H1 (cell line): ENCODE results near the gene SPPL3. TPM values are rescaled to one million over a fixed set of nuclear protein-coding genes. Genes with fewer than 3 reads are reported as not detected.

Source experiments
- CTCF ChIA-PET: fragments of 300-600 bp; sonication (Branson Sonifier 250); formaldehyde crosslinking; loops from one replicate; lab custom pipeline; 2021; ENCODE audit not compliant: partially characterized antibody; lab: Charles Lee
- POLR2A ChIA-PET: fragments of 300-600 bp; sonication (Branson Sonifier 250); formaldehyde crosslinking; loops from one replicate; lab custom pipeline; 2021; ENCODE audit warnings: inconsistent platforms; ENCODE audit not compliant: partially characterized antibody; lab: Charles Lee
- DNase-seq, 2 experiments: peaks; one replicate each; pipeline versions ENCODE4 v3.0.0 to v3.0.0-alpha.2; 2010 to 2022; ENCODE audit warnings: low spot score in 2 of 2, low read depth in 1 of 2, mixed read lengths in 1 of 2
- FAIRE-seq: peaks from 2 replicates; lab custom pipeline; 2011; peaks lifted over from hg19 to GRCh38; lab: Jason Lieb, UNC
- H2AFZ ChIP-seq: 2 replicates; pipeline ENCODE4 v1.8.1; 2012; ENCODE audit warnings: low read length, inconsistent platforms
- H2AK5ac ChIP-seq: 2 replicates; pipeline ENCODE4 v1.6.1; 2013; ENCODE audit warnings: low read depth, low read length
- H2BK120ac ChIP-seq: replicated peaks from 2 replicates; pipeline ENCODE3; 2013; ENCODE audit warnings: low read depth, low read length, inconsistent platforms
- H2BK12ac ChIP-seq: 2 replicates; pipeline ENCODE4 v1.6.1; 2013; ENCODE audit warnings: low read depth, low read length
- H2BK15ac ChIP-seq: 2 replicates; pipeline ENCODE4 v1.6.1; 2013; ENCODE audit warnings: low read length
- H2BK20ac ChIP-seq: 2 replicates; pipeline ENCODE4 v1.6.1; 2013; ENCODE audit warnings: low read length
- H2BK5ac ChIP-seq: 2 replicates; pipeline ENCODE4 v1.6.1; 2013; ENCODE audit warnings: low read depth, low read length
- H3K14ac ChIP-seq: 2 replicates; pipeline ENCODE4 v1.6.1; 2013; ENCODE audit warnings: inconsistent platforms; ENCODE audit not compliant: insufficient read length
- H3K18ac ChIP-seq: 2 replicates; pipeline ENCODE4 v1.6.1; 2013; ENCODE audit warnings: low read length; ENCODE audit errors: extremely low read depth
- H3K23ac ChIP-seq: 2 replicates; pipeline ENCODE4 v1.6.1; 2013; ENCODE audit warnings: inconsistent platforms; ENCODE audit not compliant: insufficient read length
- H3K23me2 ChIP-seq: 2 replicates; pipeline ENCODE4 v1.6.1; 2013; ENCODE audit warnings: low read depth, low read length
- H3K27ac ChIP-seq: 2 replicates; pipeline ENCODE4 v1.6.1; 2011; ENCODE audit warnings: low read depth, low read length, inconsistent platforms
- H3K27me3 ChIP-seq, 4 experiments: replicated peaks in 1 of 4; 1 replicate in 1 of 4; 2 replicates in 3 of 4; pipeline versions ENCODE4 v1.6.1 to v1.8.1; 2011 to 2013; ENCODE audit warnings: low read length in 3 of 4, mild to moderate bottlenecking in 3 of 4, inconsistent platforms in 2 of 4, mixed read lengths in 2 of 4, moderate library complexity in 1 of 4; ENCODE audit not compliant: control insufficient read depth in 3 of 4, insufficient read depth in 3 of 4; ENCODE audit errors: extremely low read depth in 1 of 4
- H3K36me3 ChIP-seq, 4 experiments: 2 replicates each; pipeline versions ENCODE4 v1.6.1 to v1.8.1; 2011 to 2013; ENCODE audit warnings: mild to moderate bottlenecking in 4 of 4, low read length in 3 of 4, moderate library complexity in 2 of 4, control low read depth in 1 of 4, inconsistent platforms in 1 of 4; ENCODE audit not compliant: insufficient read depth in 4 of 4, control insufficient read depth in 2 of 4
- H3K4ac ChIP-seq: replicated peaks from 2 replicates; pipeline ENCODE3; 2013; ENCODE audit warnings: low read length, low read depth, mixed read lengths, inconsistent platforms; ENCODE audit not compliant: insufficient read length
- H3K4me1 ChIP-seq, 4 experiments: replicated peaks in 1 of 4; 1 replicate in 1 of 4; 2 replicates in 3 of 4; pipeline versions ENCODE4 v1.6.1 to v1.8.1; 2011 to 2013; ENCODE audit warnings: low read length in 3 of 4, inconsistent platforms in 2 of 4, mixed read lengths in 1 of 4; ENCODE audit not compliant: insufficient read depth in 4 of 4, control insufficient read depth in 3 of 4
- H3K4me2 ChIP-seq, 2 experiments: 2 replicates each; pipeline versions ENCODE4 v1.6.1 to v1.8.1; 2011 to 2013; ENCODE audit warnings: low read depth in 2 of 2, low read length in 2 of 2, control low read depth in 1 of 2, inconsistent platforms in 1 of 2, mild to moderate bottlenecking in 1 of 2; ENCODE audit not compliant: insufficient read depth in 1 of 2
- H3K4me3 ChIP-seq, 4 experiments: fragments of 200-600, 300-600 bp in 1 of 4; sonication (generic), shearing (Covaris generic), sonication (Bioruptor Twin) in 1 of 4; 2 replicates each; pipeline versions ENCODE4 v1.5.1 to v1.8.1; 2011 to 2016; ENCODE audit warnings: low read length in 4 of 4, low read depth in 3 of 4, control low read depth in 2 of 4, inconsistent platforms in 2 of 4, mild to moderate bottlenecking in 2 of 4, mixed read lengths in 1 of 4, moderate library complexity in 1 of 4; ENCODE audit not compliant: insufficient read depth in 2 of 4; ENCODE audit errors: extremely low read depth in 1 of 4
- H3K56ac ChIP-seq: replicated peaks from 2 replicates; pipeline ENCODE3; 2013; ENCODE audit warnings: low read depth, mild to moderate bottlenecking, mixed read lengths, low read length, inconsistent platforms; ENCODE audit not compliant: insufficient read length
- H3K79me1 ChIP-seq: 2 replicates; pipeline ENCODE4 v1.6.1; 2013; ENCODE audit warnings: low read depth, low read length, control low read depth
- H3K79me2 ChIP-seq, 2 experiments: 2 replicates each; pipeline versions ENCODE4 v1.6.1 to v1.8.1; 2012 to 2013; ENCODE audit warnings: low read length in 2 of 2, mild to moderate bottlenecking in 2 of 2, inconsistent platforms in 1 of 2; ENCODE audit not compliant: insufficient read depth in 2 of 2, control insufficient read depth in 1 of 2
- H3K9ac ChIP-seq, 4 experiments: replicated peaks in 1 of 4; 1 replicate in 1 of 4; 2 replicates in 3 of 4; pipeline versions ENCODE4 v1.6.1 to v1.8.1; 2011 to 2013; ENCODE audit warnings: low read depth in 3 of 4, low read length in 3 of 4, control low read depth in 2 of 4, mild to moderate bottlenecking in 2 of 4, moderate library complexity in 2 of 4, inconsistent platforms in 1 of 4; ENCODE audit errors: extremely low read depth in 1 of 4
- H3K9me3 ChIP-seq, 2 experiments: 2 replicates each; pipeline versions ENCODE4 v1.6.1 to v1.8.1; 2012 to 2013; ENCODE audit warnings: mild to moderate bottlenecking in 2 of 2, moderate library complexity in 2 of 2, control low read depth in 1 of 2, inconsistent platforms in 1 of 2, low read depth in 1 of 2, low read length in 1 of 2, mixed read lengths in 1 of 2; ENCODE audit not compliant: insufficient read depth in 2 of 2
- H4K20me1 ChIP-seq, 2 experiments: replicated peaks in 1 of 2; 2 replicates each; pipeline versions ENCODE3 to v1.8.1; 2011 to 2013; ENCODE audit warnings: inconsistent platforms in 2 of 2, low read length in 2 of 2, mild to moderate bottlenecking in 1 of 2; ENCODE audit not compliant: insufficient read depth in 2 of 2, control insufficient read depth in 1 of 2
- H4K5ac ChIP-seq: 2 replicates; pipeline ENCODE4 v1.6.1; 2013; ENCODE audit warnings: low read length, low read depth, mixed read lengths, inconsistent platforms; ENCODE audit not compliant: insufficient read length
- H4K8ac ChIP-seq: 2 replicates; pipeline ENCODE4 v1.8.0; 2013; ENCODE audit warnings: mild to moderate bottlenecking, moderate library complexity, low read length, inconsistent platforms; ENCODE audit not compliant: insufficient read depth; ENCODE audit errors: extremely low read depth
- H4K91ac ChIP-seq: replicated peaks from 2 replicates; pipeline ENCODE3; 2013; ENCODE audit warnings: low read length, mixed read lengths, inconsistent platforms; ENCODE audit not compliant: insufficient read length
- BACH1 ChIP-seq: IDR thresholded peaks from 2 replicates; pipeline ENCODE4 v1.6.1; 2012; ENCODE audit warnings: low read length, improper control_type of control experiment
- MAFK ChIP-seq: IDR thresholded peaks from 2 replicates; pipeline ENCODE4 v1.6.1; 2012; ENCODE audit warnings: low read depth, mild to moderate bottlenecking, improper control_type of control experiment, low read length
- TEAD4 ChIP-seq: IDR thresholded peaks from 2 replicates; pipeline ENCODE4 v1.6.1; 2012; ENCODE audit warnings: low read depth, low read length, inconsistent platforms, mixed read lengths
- WGBS, 2 experiments: shearing (Covaris generic) in 1 of 2; methylation state at CpG; one replicate each; pipeline versions ENCODE4 v1.1.6 to v1.1.7; 2013 to 2015; ENCODE audit warnings: low lambda C conversion rate in 2 of 2, mixed read lengths in 2 of 2, inconsistent platforms in 1 of 2, low coverage in 1 of 2, missing lambda C conversion rate in 1 of 2; ENCODE audit not compliant: insufficient replicate concordance in 2 of 2, insufficient coverage in 1 of 2, insufficient read length in 1 of 2; ENCODE audit errors: extremely low coverage in 1 of 2, missing lambda C conversion rate in 1 of 2; 5-methylcytosine and 5-hydroxymethylcytosine counted together
- polyA plus RNA-seq, 7 experiments: library from polyadenylated mRNA; depleted of rRNA in 3 of 7; stranded (reverse) in 5 of 7; unstranded in 2 of 7; fragments of >200 nt in 5 of 7; fragments of 200-250 nt in 2 of 7; gene quantifications; 1 replicate in 5 of 7; 2 replicates in 1 of 7; 4 replicates in 1 of 7; pipeline versions ENCODE4 v1.2.1 to v1.2.3, GENCODE V29; 2011 to 2013; ENCODE audit warnings: missing spikeins in 2 of 7, mixed read lengths in 2 of 7
- total RNA-seq: library from RNA; stranded (reverse); fragmentation: NEBNext Ultra II Directional; extraction: Animal tissue kit (Norgen Biotek cat#: 25700); gene quantifications from 2 replicates; pipeline ENCODE4 v1.2.1, GENCODE V29; 2021

Gene SPPL3
- total and polyA plus RNA-seq, 2 of the 8 experiments (the other 6 are each of a cell fraction or from before 2014, with no cell fraction given), result 27.3 to 48.4 TPM

- Histone ChIP-seq H3K4ac (no peak overlapping the region), H3K79me1 (no peaks in the 10 kb centered on the region), H2BK15ac (no peak overlapping the region), H4K20me1 (no peaks in the 10 kb centered on the region), H4K5ac (no peak overlapping the region), H3K27me3 (no peaks in the 10 kb centered on the region), H3K14ac (no peak overlapping the region), H3K4me3 (no peak overlapping the region), H3K23me2 (no peaks in the 10 kb centered on the region), H3K4me2 (no peak overlapping the region), H3K9ac (no peak overlapping the region), H4K91ac (no peak overlapping the region), H3K18ac (no peak overlapping the region), H2BK20ac (no peak overlapping the region), H4K8ac (no peak overlapping the region), H3K27ac (no peak overlapping the region), H3K4me1 (no peaks in the 10 kb centered on the region), H3K23ac (no peak overlapping the region), H2BK120ac (no peak overlapping the region), H3K9me3 (no peaks in the 10 kb centered on the region), H2BK5ac (no peak overlapping the region), H3K56ac (no peak overlapping the region), H2AFZ (no peak overlapping the region), H2AK5ac (no peak overlapping the region), H3K79me2 (no peaks in the 10 kb centered on the region), H2BK12ac (no peak overlapping the region), H3K36me3 (no peaks in the 10 kb centered on the region)
- CTCF ChIA-PET, result interaction anchor here (0.6 to 1.8 kb wide), 5 partner anchors 8 to 220 kb away, joined by 3 to 6 read pairs (median 4); no protein-coding TSS in a partner anchor
- POLR2A ChIA-PET, result no interaction called here
- TF ChIP-seq MAFK (peak; percentile 67; the same call in 1 of the 2 replicates), BACH1 (peak; percentile 93), TEAD4 (no peak)
- WGBS, 2 experiments, result 96% methylated on average over 9 of the region's 9 CpGs; no CpG with 5 or more reads in 1 of the 2 experiments
- FAIRE-seq (no peak), DNase-seq (no peak)
Observed at GRCh38 chr12:120751389-120751788, 152.8 kb downstream of the SPPL3 start.
